AG09309 (cell line): ENCODE measurements around the gene SFXN2.

Source experiments
- DNase-seq: peaks from one replicate; pipeline ENCODE4 v3.0.0-alpha.2; 2010; ENCODE audit warnings: low read depth
- H3K4me3 ChIP-seq: 2 replicates; pipeline ENCODE4 v1.5.1; 2011; ENCODE audit warnings: mild to moderate bottlenecking, low read depth, low read length, moderate library complexity; ENCODE audit not compliant: control insufficient read depth
- TF ChIP-seq, protein P1 (sequence below): IDR thresholded peaks from 2 replicates; pipeline ENCODE4 v1.5.1; 2011; ENCODE audit warnings: mild to moderate bottlenecking, low read depth, low read length, inconsistent platforms; ENCODE audit not compliant: insufficient read depth, control insufficient read depth; ENCODE audit errors: missing control alignments

The SFXN2 gene

GRCh38 chr10:102701796-102702195 lies 12.6 kb upstream of the SFXN2 start:
- TF ChIP-seq, protein P1, sequence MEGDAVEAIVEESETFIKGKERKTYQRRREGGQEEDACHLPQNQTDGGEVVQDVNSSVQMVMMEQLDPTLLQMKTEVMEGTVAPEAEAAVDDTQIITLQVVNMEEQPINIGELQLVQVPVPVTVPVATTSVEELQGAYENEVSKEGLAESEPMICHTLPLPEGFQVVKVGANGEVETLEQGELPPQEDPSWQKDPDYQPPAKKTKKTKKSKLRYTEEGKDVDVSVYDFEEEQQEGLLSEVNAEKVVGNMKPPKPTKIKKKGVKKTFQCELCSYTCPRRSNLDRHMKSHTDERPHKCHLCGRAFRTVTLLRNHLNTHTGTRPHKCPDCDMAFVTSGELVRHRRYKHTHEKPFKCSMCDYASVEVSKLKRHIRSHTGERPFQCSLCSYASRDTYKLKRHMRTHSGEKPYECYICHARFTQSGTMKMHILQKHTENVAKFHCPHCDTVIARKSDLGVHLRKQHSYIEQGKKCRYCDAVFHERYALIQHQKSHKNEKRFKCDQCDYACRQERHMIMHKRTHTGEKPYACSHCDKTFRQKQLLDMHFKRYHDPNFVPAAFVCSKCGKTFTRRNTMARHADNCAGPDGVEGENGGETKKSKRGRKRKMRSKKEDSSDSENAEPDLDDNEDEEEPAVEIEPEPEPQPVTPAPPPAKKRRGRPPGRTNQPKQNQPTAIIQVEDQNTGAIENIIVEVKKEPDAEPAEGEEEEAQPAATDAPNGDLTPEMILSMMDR = no peak
- DNase-seq = no peak
- H3K4me3 ChIP-seq = no peak overlapping the region

DNA sequence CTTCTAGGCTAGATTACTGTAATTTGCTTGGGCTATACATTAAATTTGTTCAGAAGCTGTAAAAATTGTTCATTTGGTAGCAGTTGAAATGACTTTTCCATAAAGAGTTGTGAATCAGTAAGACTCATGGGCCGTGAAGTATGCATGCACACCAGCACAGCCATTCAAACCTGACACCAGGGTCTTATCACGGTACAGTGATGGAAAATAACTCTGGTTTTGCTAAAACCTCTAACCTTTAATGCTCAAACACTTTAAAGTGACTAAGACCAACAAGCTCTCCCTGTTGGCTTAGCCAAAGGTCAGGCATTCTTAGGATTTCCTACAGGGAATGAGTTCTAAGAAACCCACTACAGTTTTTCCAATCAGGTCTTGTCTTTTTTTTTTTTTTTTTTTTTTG lies 11.7 kb upstream of the SFXN2 start:
- H3K4me3 ChIP-seq = no peak overlapping the region
- no peak for DNase-seq
- TF ChIP-seq, protein P1 = no peak

DNA sequence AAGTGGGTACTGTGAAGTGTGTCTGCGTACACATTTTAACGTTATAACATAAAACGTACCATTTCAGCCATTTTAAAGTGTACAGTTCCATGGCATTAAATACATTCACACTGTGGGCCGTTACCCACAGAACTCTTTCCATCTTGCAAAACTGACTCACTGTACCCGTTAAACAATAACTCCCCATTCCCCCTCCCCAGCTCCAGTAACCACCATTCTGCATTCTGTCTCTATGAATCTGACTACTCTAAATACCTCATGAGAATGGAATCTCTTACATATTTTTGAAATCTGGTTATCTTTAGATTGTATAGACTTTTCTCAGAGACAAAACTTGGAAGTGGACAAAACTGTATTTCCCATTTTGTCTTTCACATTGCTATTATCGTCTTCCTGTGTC lies 9.5 kb upstream of the SFXN2 start:
- TF ChIP-seq, protein P1 = no peak
- H3K4me3 ChIP-seq = no peak overlapping the region
- no peak for DNase-seq

- TF ChIP-seq, protein P1 = no peak
- H3K4me3 ChIP-seq = no peak overlapping the region
- no peak for DNase-seq
Measured at GRCh38 chr10:102705531-102705930, 8.9 kb upstream of the SFXN2 start.

- TF ChIP-seq, protein P1 = peak; percentile 17
- no peak overlapping the region for H3K4me3 ChIP-seq
- peak; percentile 40 for DNase-seq
Measured at GRCh38 chr10:102710609-102711008, 3.8 kb upstream of the SFXN2 start.

- TF ChIP-seq, protein P1 = no peak
- DNase-seq = no peak
- no peak overlapping the region for H3K4me3 ChIP-seq
Measured at GRCh38 chr10:102712089-102712488, 2.3 kb upstream of the SFXN2 start.
